Naive B cell (primary cell): ENCODE data around the gene ID4. TPM values are rescaled to one million over a fixed set of nuclear protein-coding genes. Genes with fewer than 3 reads are reported as not detected.

Experiments used
- ATAC-seq, 2 donors: fragments of 150-1000 bp; cut with Tn5 transposase; 2 replicates each; pipeline ENCODE4 v1.10.0; 2021; ENCODE audit warnings: low read depth in 2 of 2, mild to moderate bottlenecking in 2 of 2, moderate library complexity in 2 of 2
- DNase-seq: peaks from one replicate; pipeline ENCODE4 v3.0.0; 2022
- H3K27ac Mint-ChIP-seq, 6 donors: one replicate each; pipeline ENCODE4 v1.8.0; 2020 to 2022; ENCODE audit warnings: mild to moderate bottlenecking in 6 of 6, mixed read lengths in 6 of 6, moderate library complexity in 5 of 6, inconsistent platforms in 2 of 6
- H3K27me3 Mint-ChIP-seq, 3 donors: one replicate each; pipeline ENCODE4 v1.8.0; 2021 to 2022; ENCODE audit warnings: mixed read lengths in 3 of 3, mild to moderate bottlenecking in 1 of 3
- H3K36me3 Mint-ChIP-seq, 2 donors: one replicate each; pipeline ENCODE4 v1.8.0; 2020 to 2022; ENCODE audit warnings: mixed read lengths in 2 of 2, inconsistent platforms in 1 of 2, mild to moderate bottlenecking in 1 of 2
- H3K4me1 Mint-ChIP-seq, 3 donors: one replicate each; pipeline ENCODE4 v1.8.0; 2020 to 2022; ENCODE audit warnings: mixed read lengths in 3 of 3, inconsistent platforms in 1 of 3, mild to moderate bottlenecking in 1 of 3, moderate library complexity in 1 of 3
- H3K4me3 Mint-ChIP-seq, 8 donors: one replicate each; pipeline ENCODE4 v1.8.0; 2020 to 2022; ENCODE audit warnings: mild to moderate bottlenecking in 8 of 8, mixed read lengths in 8 of 8, moderate library complexity in 8 of 8, inconsistent platforms in 2 of 8
- H3K9me3 Mint-ChIP-seq, 7 donors: one replicate each; pipeline ENCODE4 v1.8.0; 2020 to 2022; ENCODE audit warnings: mixed read lengths in 7 of 7, mild to moderate bottlenecking in 5 of 7, inconsistent platforms in 2 of 7, moderate library complexity in 1 of 7
- polyA plus RNA-seq, 6 donors: library from polyadenylated mRNA; unstranded; fragments of 300-500 nt; fragmentation: Illumina TruSeq; gene quantifications; one replicate each; pipeline ENCODE4 v1.2.3, GENCODE V29; 2021; ENCODE audit warnings: low read depth in 6 of 6

The ID4 gene
- polyA plus RNA-seq, 6 donors from 2014 or later: not detected

DNA sequence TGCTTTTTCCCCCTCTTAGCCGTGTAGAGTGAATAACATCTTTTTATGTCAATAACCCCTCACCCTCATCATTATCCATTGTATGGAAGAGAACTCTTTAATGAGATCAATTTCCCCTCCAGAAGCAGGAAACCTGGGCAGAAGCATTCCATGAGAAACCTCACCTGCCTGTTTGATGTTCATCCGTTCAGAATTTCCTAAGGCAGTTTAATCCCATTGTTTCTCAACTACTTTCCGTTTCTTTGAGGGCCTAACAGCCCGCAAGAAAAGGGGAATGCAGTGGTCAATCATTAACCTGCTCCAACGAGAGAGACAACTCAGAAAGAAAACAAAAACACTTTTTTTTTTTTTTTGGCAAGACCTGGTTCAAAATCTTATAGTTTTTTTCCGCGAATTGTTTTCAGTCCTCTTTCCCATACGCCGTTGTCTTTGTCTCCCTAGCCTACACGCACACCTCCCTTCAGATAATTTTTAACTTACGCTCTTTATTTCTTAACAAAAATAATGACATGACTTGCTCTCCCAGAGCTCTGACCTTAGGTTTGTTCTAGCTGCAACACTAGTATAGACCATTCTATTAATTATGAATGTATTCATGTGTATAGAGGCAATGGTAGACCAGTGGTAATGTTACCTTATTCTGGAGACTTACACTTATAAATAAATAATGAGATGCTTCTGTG lies 25.6 kb upstream of the ID4 start:
- H3K27ac Mint-ChIP-seq: no peak overlapping the region
- no peaks in the 10 kb centered on the region for H3K36me3 Mint-ChIP-seq
- H3K4me3 Mint-ChIP-seq: no peak overlapping the region
- H3K9me3 Mint-ChIP-seq: peaks cover 0 to 5% (median 0%) of the 10 kb centered on the region in 7 donors
- no peak for DNase-seq
- no peaks in the 10 kb centered on the region for H3K4me1 Mint-ChIP-seq
- ATAC-seq: no peak
- peaks cover 4 to 14% (median 8%) of the 10 kb centered on the region in 3 donors for H3K27me3 Mint-ChIP-seq

DNA sequence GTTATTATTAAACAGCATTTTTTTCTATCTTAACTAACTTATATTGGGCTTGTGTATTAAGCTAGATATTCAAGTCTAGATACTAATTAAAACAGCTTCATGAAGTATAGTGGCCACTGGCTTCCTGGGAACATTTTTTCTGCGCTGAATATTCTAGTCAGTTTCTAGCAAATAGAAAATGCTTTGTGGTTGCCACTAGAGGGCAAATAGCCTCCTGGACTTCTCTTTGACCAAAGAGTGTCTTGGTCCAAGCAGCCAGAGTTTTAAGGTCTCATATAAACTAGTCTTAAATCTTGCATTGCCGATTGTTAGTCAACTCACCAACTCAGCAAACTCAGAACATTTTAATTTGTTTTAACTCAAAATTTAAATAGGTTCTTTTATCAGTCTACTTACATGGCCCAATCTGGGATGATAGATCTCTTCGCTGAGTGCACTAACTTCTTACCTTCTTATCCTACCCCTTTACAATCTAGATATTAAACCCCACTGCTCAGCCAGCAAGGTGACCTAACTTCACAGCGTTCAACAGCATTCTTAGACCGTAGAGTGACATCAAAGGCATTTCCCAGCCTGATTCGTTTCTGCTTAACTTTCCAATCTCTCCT lies 24.6 kb upstream of the ID4 start:
- ATAC-seq (no peak), DNase-seq (no peak)
- H3K9me3 Mint-ChIP-seq: peaks cover 0 to 10% (median 5%) of the 10 kb centered on the region in 7 donors
- H3K36me3 Mint-ChIP-seq: no peaks in the 10 kb centered on the region
- peaks cover 0 to 14% (median 8%) of the 10 kb centered on the region in 3 donors for H3K27me3 Mint-ChIP-seq
- no peak overlapping the region for H3K27ac Mint-ChIP-seq
- no peaks in the 10 kb centered on the region for H3K4me1 Mint-ChIP-seq
- no peak overlapping the region for H3K4me3 Mint-ChIP-seq

DNA sequence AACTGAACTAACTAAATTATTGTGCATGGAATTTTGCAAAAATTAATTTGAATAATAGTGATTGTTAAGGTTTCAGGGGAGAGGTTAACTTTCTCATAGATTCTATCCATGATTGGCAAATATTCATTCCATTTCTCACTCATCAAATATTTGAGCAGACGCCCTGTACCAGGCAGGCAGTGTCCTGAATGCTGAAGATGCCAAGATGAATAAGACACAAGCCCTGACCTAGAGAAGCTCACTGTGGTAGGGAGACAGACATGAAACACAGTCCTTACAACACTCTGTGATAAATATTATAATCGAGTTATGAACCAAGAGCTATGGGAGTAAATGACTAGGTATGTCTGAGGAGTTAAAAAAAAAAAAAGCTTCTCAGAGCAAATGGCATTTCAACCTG lies 18.4 kb upstream of the ID4 start:
- H3K27ac Mint-ChIP-seq: no peak overlapping the region
- peaks cover 0 to 12% (median 5%) of the 10 kb centered on the region in 7 donors for H3K9me3 Mint-ChIP-seq
- no peaks in the 10 kb centered on the region for H3K27me3 Mint-ChIP-seq
- ATAC-seq (no peak), DNase-seq (no peak)
- H3K4me3 Mint-ChIP-seq: no peak overlapping the region
- no peaks in the 10 kb centered on the region for H3K4me1 Mint-ChIP-seq
- H3K36me3 Mint-ChIP-seq: no peaks in the 10 kb centered on the region

DNA sequence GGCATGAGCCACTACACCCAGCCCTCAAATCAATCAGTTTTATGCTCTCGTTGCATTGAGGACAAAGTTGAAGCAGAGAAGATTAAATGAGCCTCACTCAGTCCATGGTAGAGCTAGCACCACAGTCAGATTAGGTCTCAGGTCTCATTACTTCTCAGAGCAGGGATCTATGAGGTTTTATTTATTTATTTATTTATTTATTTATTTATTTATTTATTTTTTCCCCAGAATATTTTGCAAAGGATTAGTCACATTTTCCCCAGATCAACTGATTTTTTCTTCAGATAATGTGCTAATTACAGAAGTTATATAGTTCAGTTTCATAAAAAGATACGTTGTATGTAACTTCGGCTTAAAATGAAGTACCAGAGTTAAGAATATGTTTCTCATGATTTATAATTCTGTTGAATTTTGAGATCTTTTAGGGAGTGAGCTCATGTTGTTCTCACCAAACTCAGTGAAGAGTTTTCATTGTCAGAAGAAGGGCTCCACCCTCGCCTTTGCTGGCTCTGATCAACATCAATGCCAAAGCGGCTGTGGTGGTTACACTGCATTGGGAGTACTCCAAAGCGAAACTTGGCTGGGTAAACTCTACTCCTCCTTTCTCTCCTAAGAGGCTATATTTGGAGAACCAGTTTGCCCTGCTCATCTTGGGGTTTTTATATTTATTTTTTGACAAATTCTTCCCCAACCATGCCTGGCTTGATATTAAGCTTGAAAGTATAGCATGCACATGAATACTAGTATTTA lies 12.9 kb upstream of the ID4 start:
- ATAC-seq: no peak
- Mint-ChIP-seq H3K27me3 (peaks cover 0 to 9% (median 0%) of the 10 kb centered on the region in 3 donors), H3K36me3 (no peaks in the 10 kb centered on the region), H3K27ac (no peak overlapping the region), H3K9me3 (peaks cover 0 to 26% (median 8%) of the 10 kb centered on the region in 7 donors), H3K4me1 (no peaks in the 10 kb centered on the region), H3K4me3 (no peak overlapping the region)
- DNase-seq: no peak

DNA sequence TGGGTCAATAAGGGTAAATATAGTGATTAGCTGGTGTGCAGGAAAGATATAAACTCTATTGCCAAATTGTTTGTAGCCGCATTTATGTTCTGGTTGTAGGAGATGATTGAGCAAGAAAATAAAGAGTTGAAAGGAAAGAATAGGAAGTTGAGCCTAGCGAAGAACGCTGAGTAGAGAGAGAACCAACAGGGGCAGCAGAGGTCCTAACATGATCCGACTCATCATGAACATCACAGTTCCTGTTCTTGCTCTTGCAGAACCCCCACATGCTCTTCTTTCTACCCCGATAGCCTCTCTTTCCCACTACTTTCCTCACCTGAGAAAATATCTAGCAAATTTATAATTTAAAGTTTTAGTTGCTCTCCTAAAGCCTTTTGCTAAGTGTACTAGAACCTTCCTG lies 9.9 kb upstream of the ID4 start:
- Mint-ChIP-seq H3K27me3 (peaks cover 0 to 9% (median 0%) of the 10 kb centered on the region in 3 donors), H3K9me3 (peaks cover 0 to 32% (median 9%) of the 10 kb centered on the region in 7 donors), H3K36me3 (no peaks in the 10 kb centered on the region), H3K4me3 (no peak overlapping the region), H3K4me1 (no peaks in the 10 kb centered on the region), H3K27ac (no peak overlapping the region)
- DNase-seq (no peak), ATAC-seq (no peak)

DNA sequence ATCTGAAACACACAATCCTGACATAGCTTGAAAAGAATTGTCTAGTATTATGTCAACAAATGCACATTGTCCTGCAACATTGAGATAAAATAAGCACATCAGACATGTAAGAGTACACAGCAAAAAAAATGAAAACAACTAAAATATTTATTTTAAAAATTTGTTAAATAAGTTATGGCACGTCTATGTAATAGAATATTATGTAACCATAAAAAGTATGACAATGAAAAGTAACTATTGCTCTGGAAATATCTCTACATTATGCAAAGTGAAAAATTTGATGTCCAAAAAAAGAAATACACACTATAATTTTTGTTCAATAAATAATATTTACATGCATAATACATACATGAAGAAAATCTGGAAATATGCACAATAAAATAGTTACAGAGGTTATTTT lies 9.3 kb upstream of the ID4 start:
- ATAC-seq: no peak
- Mint-ChIP-seq H3K27me3 (peaks cover 0 to 9% (median 5%) of the 10 kb centered on the region in 3 donors), H3K9me3 (peaks cover 0 to 32% (median 9%) of the 10 kb centered on the region in 7 donors)

DNA sequence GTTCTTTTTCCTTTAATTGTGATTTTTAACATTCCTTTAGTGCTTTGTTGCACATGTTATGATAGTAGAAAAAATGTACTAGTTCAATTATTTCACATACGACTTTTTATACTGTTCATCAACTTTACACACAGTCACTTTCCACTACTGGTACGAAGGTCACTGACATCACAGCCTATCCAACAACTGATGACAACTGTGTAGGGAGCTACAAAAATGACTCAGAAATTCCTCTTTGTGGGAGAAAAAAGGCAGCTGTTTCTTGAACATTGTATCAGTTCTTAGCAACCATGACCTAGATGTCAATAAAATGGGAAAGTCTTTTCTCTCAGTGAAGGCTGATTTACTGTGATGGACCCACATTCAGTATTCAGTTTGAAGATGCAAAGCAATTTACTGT lies 7.0 kb upstream of the ID4 start:
- Mint-ChIP-seq H3K4me3 (no peak overlapping the region), H3K4me1 (no peaks in the 10 kb centered on the region), H3K27me3 (peaks cover 17 to 26% (median 20%) of the 10 kb centered on the region in 3 donors), H3K27ac (no peak overlapping the region), H3K9me3 (peaks cover 0 to 32% (median 8%) of the 10 kb centered on the region in 7 donors), H3K36me3 (no peaks in the 10 kb centered on the region)
- DNase-seq (no peak), ATAC-seq (no peak)

More for the DNA sequence above, 9.3 kb upstream of the ID4 start:
- no peak for DNase-seq
- H3K4me1 Mint-ChIP-seq: no peaks in the 10 kb centered on the region
- no peak overlapping the region for H3K27ac Mint-ChIP-seq
- no peaks in the 10 kb centered on the region for H3K36me3 Mint-ChIP-seq
- no peak overlapping the region for H3K4me3 Mint-ChIP-seq

DNA sequence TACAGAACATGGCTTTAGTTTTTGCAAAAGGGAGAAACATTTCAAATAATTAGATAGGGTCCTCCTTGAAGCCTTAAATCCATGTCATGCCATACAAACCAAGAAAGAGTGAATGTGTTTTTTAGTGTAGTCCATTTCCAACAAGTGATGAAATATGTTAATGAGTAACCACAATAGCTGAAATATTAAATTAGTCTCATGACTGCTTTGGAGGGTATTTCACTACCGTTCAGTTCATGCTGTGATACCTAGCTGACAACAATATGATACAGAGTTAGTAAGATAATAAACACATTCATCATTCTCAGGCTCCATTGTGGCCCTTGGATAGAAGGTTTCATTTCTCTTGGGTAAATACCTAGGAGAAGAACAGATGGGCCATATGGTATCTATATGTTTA lies 5.8 kb upstream of the ID4 start:
- Mint-ChIP-seq H3K9me3 (peaks cover 0 to 29% (median 5%) of the 10 kb centered on the region in 7 donors), H3K4me3 (no peak overlapping the region), H3K4me1 (no peaks in the 10 kb centered on the region), H3K27me3 (peaks cover 26 to 35% (median 28%) of the 10 kb centered on the region in 3 donors), H3K27ac (no peak overlapping the region), H3K36me3 (no peaks in the 10 kb centered on the region)
- DNase-seq: no peak
- no peak for ATAC-seq

DNA sequence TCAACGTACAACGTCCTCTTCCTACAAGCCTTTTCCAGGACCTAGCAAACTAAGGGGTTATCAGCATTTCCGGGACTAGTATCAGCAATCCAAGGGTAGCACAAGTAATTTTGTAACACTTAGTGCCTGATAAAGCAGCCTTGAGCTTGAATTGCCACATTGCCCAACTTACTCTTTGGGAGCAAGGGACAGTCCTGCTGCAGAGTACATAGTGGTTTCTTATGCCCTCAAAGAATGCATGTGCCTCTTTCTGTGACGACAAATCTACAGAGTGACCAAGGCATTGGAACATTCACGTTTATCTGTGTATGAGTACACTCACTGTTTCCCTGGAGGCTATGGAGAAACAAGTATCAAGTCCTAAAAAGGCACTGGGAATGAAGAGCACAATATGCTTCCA lies 3.2 kb upstream of the ID4 start:
- peaks cover 36 to 38% (median 37%) of the 10 kb centered on the region in 3 donors for H3K27me3 Mint-ChIP-seq
- DNase-seq (no peak), ATAC-seq (no peak)
- peaks cover 1 to 5% (median 5%) of the 10 kb centered on the region in 3 donors for H3K4me1 Mint-ChIP-seq
- H3K27ac Mint-ChIP-seq: no peak overlapping the region
- peaks cover 0 to 21% (median 3%) of the 10 kb centered on the region in 7 donors for H3K9me3 Mint-ChIP-seq
- H3K4me3 Mint-ChIP-seq: no peak overlapping the region
- no peaks in the 10 kb centered on the region for H3K36me3 Mint-ChIP-seq

DNA sequence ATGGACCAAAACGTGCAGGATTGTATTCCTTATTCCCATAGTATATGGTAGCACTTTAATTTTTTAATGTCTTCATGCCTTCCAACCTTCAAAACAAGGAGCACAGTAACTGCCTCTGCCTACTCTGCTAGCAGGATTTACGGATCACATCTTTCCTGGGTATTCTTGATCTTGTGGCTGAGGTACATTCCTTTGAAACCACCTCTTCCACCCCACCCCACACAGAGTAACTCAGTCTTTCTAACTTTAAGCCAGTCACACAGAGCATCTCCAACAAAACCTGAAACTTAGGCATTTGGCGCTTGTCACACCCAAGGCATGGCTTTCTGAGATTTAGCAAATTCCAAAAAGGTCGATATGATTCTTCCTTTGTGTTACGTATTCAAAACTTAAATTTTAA lies 2.3 kb upstream of the ID4 start:
- Mint-ChIP-seq H3K27me3 (peaks cover 40 to 46% (median 44%) of the 10 kb centered on the region in 3 donors), H3K36me3 (no peaks in the 10 kb centered on the region), H3K9me3 (peaks cover 0 to 18% (median 3%) of the 10 kb centered on the region in 7 donors), H3K4me1 (peaks cover 4 to 9% (median 8%) of the 10 kb centered on the region in 3 donors), H3K4me3 (no peak overlapping the region), H3K27ac (no peak overlapping the region)
- DNase-seq: no peak
- no peak for ATAC-seq

DNA sequence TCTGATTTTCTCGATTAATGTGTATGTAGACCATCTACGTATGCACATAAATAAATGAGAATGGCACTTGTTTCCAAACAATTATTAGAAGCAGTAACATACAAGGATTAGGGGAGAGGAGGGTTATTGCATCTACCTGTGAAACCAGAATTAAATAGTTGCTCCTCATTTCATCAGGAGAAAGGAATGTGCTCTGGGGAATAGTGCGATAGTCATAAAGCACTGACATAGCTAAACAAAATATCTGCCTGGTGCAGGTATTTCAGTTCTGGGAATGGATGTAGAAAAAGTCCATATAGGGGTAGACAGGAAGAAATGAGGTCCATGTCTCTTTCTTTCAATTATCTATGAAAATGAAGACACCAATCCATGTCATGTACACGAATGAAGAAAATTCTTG lies 1.6 kb upstream of the ID4 start:
- DNase-seq (no peak), ATAC-seq (no peak)
- Mint-ChIP-seq H3K9me3 (peaks cover 0 to 18% (median 3%) of the 10 kb centered on the region in 7 donors), H3K27me3 (peaks cover 47 to 54% (median 52%) of the 10 kb centered on the region in 3 donors), H3K4me3 (no peak overlapping the region), H3K27ac (no peak overlapping the region), H3K4me1 (peaks cover 4 to 9% (median 8%) of the 10 kb centered on the region in 3 donors), H3K36me3 (no peaks in the 10 kb centered on the region)

DNA sequence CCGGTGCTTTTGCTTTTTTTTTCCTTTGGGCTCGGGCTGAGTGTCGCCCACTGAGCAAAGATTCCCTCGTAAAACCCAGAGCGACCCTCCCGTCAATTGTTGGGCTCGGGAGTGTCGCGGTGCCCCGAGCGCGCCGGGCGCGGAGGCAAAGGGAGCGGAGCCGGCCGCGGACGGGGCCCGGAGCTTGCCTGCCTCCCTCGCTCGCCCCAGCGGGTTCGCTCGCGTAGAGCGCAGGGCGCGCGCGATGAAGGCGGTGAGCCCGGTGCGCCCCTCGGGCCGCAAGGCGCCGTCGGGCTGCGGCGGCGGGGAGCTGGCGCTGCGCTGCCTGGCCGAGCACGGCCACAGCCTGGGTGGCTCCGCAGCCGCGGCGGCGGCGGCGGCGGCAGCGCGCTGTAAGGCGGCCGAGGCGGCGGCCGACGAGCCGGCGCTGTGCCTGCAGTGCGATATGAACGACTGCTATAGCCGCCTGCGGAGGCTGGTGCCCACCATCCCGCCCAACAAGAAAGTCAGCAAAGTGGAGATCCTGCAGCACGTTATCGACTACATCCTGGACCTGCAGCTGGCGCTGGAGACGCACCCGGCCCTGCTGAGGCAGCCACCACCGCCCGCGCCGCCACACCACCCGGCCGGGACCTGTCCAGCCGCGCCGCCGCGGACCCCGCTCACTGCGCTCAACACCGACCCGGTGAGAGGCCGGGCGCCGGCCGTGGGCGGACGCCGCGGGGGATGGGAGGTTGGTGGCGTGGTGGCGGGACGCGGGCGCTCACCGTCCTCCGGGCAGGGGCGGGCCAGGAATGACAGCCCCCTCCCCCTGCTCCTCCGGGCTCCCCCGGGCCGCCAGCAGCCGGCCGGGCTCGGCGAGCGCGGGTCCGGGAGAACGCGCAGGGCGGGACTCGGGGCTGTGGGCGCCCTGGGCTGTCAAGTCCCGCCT lies 606 bp downstream of the ID4 start:
- H3K4me1 Mint-ChIP-seq: peaks cover 4 to 9% (median 8%) of the 10 kb centered on the region in 3 donors
- no peaks in the 10 kb centered on the region for H3K36me3 Mint-ChIP-seq
- H3K9me3 Mint-ChIP-seq: peaks cover 0 to 12% (median 0%) of the 10 kb centered on the region in 7 donors
- peaks cover 51 to 56% (median 53%) of the 10 kb centered on the region in 3 donors for H3K27me3 Mint-ChIP-seq
- ATAC-seq (no peak), DNase-seq (no peak)
- no peak overlapping the region for H3K4me3 Mint-ChIP-seq
- no peak overlapping the region for H3K27ac Mint-ChIP-seq
